HG03460 (cell line): ENCODE measurements around the gene GRHL3.
A peak's percentile ranks its signal among the peaks of the same experiment; 100 is the strongest.

Experiments used
- ATAC-seq: cut with Tn5 transposase; IDR thresholded peaks from one replicate; pipeline ENCODE4 v1.9.1; 2021; ENCODE audit not compliant: unreplicated experiment

The GRHL3 gene

GRCh38 chr1:24391882-24392603 is 72.9 kb downstream of the GRHL3 start:
- peak; percentile 70 for ATAC-seq

- ATAC-seq = no peak
Measured at GRCh38 chr1:24392604-24392946, 73.4 kb downstream of the GRHL3 start.

GRCh38 chr1:24392982-24393650 is 74.0 kb downstream of the GRHL3 start:
- ATAC-seq = no peak

- no peak for ATAC-seq
Measured at GRCh38 chr1:24393892-24394291, 74.7 kb downstream of the GRHL3 start.

- ATAC-seq = no peak
Measured at GRCh38 chr1:24400065-24400464, 80.9 kb downstream of the GRHL3 start.

GRCh38 chr1:24403806-24404205 is 84.6 kb downstream of the GRHL3 start:
- no peak for ATAC-seq
